ENCODE measurements around the gene DGKB.

GRCh38 chr7:14682910-14683465, 219.6 kb downstream of the DGKB start:
- TF ChIP-seq CTCF (IDR thresholded peaks at IDR 0.05) (no peak), POLR2A (IDR thresholded peaks at IDR 0.05) (no peak)
